HL-60 (cell line): ENCODE measurements around the gene SEC14L1.

Experiments used
- GABPA ChIP-seq: IDR thresholded peaks from 2 replicates; pipeline ENCODE4 v1.6.1; 2012; ENCODE audit warnings: low read depth
- POLR2AphosphoS5 ChIP-seq: IDR thresholded peaks from 2 replicates; pipeline ENCODE4 v1.6.1; 2012; ENCODE audit warnings: low read depth
- TF ChIP-seq, protein P1 (sequence below): IDR thresholded peaks from one replicate; pipeline ENCODE4 v1.5.1; 2011; ENCODE audit warnings: low read length, control low read depth, inconsistent platforms; ENCODE audit not compliant: insufficient read depth

DNA sequence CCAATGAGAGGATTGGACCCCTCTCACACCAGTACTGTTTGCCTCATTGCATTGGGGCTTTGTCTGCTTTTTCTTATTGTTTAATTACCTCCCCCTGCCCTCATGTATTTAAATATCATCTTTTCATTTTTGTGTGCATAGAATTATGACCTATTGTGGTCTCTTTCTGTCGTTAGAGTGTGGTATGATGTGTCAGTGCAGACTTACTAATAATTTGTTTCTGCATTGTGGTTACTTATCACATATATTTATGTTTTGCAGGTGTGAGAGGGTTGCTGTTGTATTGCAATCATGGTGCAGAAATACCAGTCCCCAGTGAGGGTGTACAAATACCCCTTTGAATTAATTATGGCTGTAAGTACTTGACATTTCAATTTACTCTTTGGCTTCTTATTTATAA, 2.5 kb downstream of the SEC14L1 start:
- TF ChIP-seq, protein P1, sequence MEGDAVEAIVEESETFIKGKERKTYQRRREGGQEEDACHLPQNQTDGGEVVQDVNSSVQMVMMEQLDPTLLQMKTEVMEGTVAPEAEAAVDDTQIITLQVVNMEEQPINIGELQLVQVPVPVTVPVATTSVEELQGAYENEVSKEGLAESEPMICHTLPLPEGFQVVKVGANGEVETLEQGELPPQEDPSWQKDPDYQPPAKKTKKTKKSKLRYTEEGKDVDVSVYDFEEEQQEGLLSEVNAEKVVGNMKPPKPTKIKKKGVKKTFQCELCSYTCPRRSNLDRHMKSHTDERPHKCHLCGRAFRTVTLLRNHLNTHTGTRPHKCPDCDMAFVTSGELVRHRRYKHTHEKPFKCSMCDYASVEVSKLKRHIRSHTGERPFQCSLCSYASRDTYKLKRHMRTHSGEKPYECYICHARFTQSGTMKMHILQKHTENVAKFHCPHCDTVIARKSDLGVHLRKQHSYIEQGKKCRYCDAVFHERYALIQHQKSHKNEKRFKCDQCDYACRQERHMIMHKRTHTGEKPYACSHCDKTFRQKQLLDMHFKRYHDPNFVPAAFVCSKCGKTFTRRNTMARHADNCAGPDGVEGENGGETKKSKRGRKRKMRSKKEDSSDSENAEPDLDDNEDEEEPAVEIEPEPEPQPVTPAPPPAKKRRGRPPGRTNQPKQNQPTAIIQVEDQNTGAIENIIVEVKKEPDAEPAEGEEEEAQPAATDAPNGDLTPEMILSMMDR, result no peak
- TF ChIP-seq POLR2AphosphoS5, result no peak
- no peak for TF ChIP-seq GABPA
